T-helper 17 cell (primary cell): ENCODE data around the gene CBX2. TPM values are rescaled to one million over a fixed set of nuclear protein-coding genes. Genes with fewer than 3 reads are reported as not detected.

Source experiments
- ATAC-seq: fragments of 150-1000 bp; cut with Tn5 transposase; 2 replicates; pipeline ENCODE4 v1.10.0; 2021; ENCODE audit warnings: mild to moderate bottlenecking, moderate library complexity
- DNase-seq, 3 donors: peaks; one replicate each; pipeline versions ENCODE4 v3.0.0 to v3.0.0-alpha.2; 2020 to 2021
- H3K9me3 ChIP-seq: one replicate; pipeline ENCODE4 v1.7.0; 2013; ENCODE audit warnings: low read length, mild to moderate bottlenecking; ENCODE audit not compliant: control insufficient read depth, poor library complexity, severe bottlenecking
- H3K27ac Mint-ChIP-seq: one replicate; pipeline ENCODE4 v1.8.0; 2022; ENCODE audit warnings: mild to moderate bottlenecking, moderate library complexity, mixed read lengths
- H3K27me3 Mint-ChIP-seq: one replicate; pipeline ENCODE4 v1.8.0; 2022; ENCODE audit warnings: mixed read lengths
- H3K36me3 Mint-ChIP-seq: one replicate; pipeline ENCODE4 v1.8.0; 2022; ENCODE audit warnings: low read depth, mixed read lengths
- H3K4me1 Mint-ChIP-seq: one replicate; pipeline ENCODE4 v1.8.0; 2022; ENCODE audit warnings: mild to moderate bottlenecking, mixed read lengths
- H3K4me3 Mint-ChIP-seq: one replicate; pipeline ENCODE4 v1.8.0; 2022; ENCODE audit warnings: mild to moderate bottlenecking, moderate library complexity, mixed read lengths
- total RNA-seq, 4 donors: library from RNA in 2 of 4; stranded (reverse) in 2 of 4; gene quantifications; one replicate each; pipeline ENCODE4 v1.2.3 and lab custom pipeline; 2022 to 2026

Gene CBX2
- total RNA-seq, 2 donors from 2014 or later, result 0.18 TPM; not detected in 1

DNA sequence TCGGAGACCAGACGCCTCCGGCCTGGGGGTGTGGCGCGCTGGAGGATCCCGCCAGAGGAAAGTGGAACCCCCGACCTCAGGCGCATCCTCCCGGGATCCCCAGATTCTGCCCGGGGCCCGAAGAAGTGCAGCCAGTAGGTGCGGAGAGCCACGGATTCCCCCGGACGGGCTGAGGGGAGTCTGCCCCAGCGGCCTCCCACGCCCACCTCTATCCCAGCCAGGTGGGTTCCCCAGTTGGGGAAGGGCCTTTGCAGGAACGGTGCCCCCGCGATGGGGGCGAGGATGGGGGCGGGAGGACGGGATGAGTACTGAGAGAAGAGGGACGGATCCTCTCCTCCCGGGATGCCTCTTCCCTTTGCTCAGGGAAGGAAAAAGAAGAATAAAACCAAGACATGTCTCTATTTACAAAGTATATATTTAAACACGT is 13.8 kb downstream of the CBX2 start:
- Mint-ChIP-seq H3K27ac (no peak overlapping the region), H3K4me1 (peaks cover 9% of the 10 kb centered on the region), H3K4me3 (no peak overlapping the region), H3K36me3 (no peaks in the 10 kb centered on the region), H3K27me3 (peaks cover 34% of the 10 kb centered on the region)
- no peak for ATAC-seq
- no peak for DNase-seq
- no peaks in the 10 kb centered on the region for H3K9me3 ChIP-seq

DNA sequence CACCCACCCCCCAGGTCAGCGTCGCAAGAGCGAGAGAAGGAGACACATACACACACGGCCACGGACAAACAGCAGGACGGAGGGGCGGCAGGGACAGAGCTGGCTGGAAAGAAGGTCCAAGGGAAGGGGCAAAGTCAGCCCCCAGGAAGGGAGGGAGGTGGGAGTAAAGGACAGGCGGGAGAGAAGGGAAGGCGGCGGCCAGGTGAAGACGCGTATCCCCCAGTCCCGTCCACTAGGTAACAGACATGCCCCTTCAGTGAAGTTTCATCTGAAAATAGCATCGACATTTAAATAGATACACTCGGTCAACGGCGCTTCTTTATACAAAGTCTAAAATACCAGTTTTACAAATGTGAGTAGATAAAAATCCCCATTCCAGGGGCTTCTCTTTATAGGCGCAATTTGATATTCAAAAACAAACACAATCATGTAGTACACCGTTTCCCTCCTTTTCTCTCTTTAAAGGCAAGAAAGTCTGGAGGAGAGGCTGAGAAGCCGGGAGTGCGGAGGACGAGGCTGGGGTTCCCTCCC is 14.5 kb downstream of the CBX2 start:
- Mint-ChIP-seq H3K4me3 (peak overlapping the region; percentile 49), H3K27me3 (peaks cover 28% of the 10 kb centered on the region), H3K27ac (no peak overlapping the region), H3K36me3 (no peaks in the 10 kb centered on the region), H3K4me1 (peaks cover 13% of the 10 kb centered on the region)
- DNase-seq (no peak), ATAC-seq (no peak)
- no peaks in the 10 kb centered on the region for H3K9me3 ChIP-seq

DNA sequence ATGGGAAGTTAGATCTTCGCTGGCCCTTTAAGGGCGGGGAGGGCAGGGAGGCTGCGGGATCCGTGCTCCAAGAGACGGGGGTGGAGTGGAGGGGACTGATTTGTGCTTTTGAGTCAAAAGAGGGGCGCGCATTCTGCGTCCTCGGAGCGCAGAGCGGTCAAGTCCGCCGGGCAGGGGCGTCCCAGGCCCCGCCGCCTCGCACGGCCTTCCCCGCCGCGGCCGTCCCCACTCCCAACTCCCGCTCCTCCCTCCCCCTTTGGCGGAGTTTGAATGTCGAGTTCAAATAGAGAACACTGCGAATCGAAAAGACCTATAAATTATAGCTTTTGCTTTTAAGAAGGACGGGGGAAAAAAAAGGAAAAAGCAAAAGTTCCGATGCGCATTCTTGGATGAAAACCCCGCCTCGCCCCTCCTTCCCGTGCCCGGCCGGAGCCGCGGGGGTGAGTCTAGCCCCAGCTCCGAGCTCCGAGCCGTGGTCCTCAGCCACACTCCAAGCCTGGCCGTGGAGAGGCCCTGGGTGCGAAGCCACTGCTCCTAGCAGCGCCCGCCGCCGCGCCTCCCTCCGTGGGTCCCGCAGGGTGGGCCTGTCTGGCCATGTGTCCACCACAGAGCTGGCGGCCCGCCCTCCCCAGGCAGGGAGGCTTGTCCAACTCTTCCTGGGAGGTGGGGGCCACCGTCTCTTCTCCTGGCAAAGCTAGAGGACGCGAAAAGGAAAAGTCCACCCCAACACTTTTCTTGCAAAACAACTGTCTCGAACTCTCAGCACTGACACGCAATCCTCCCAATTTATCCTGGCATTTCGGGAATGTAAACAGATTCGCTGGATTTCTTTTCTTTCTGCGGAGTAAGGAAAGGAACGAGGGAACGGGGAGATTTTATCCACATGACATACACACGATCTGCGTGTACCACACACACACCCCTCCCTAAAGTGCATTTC is 15.3 kb downstream of the CBX2 start:
- no peaks in the 10 kb centered on the region for H3K9me3 ChIP-seq
- DNase-seq, result no peak
- Mint-ChIP-seq H3K4me1 (peaks cover 13% of the 10 kb centered on the region), H3K4me3 (no peak overlapping the region), H3K36me3 (no peaks in the 10 kb centered on the region), H3K27me3 (peaks cover 19% of the 10 kb centered on the region), H3K27ac (peak overlapping the region; percentile 34)
- no peak for ATAC-seq

DNA sequence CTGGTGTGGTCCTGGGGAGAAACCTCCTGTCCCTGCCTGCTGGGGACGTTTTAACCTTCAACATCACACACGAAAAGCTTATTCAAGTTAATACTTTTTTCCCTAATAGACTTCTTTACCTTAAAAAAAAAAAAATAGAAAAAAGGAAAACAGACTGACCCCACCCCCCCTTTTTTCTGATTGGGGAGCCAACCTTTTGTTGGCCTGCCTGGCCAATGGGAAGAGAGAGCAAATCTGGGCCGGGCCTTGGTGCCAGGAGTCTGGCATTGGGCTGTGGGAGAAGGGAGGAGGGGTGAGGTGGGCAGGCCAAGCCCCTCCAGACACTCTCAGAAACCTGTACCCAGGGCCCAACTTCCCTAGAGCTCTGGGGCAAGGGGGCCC is 16.0 kb downstream of the CBX2 start:
- no peak for ATAC-seq
- H3K27ac Mint-ChIP-seq, result peak overlapping the region; percentile 34
- peaks cover 19% of the 10 kb centered on the region for H3K4me1 Mint-ChIP-seq
- DNase-seq, result no peak
- H3K27me3 Mint-ChIP-seq, result peaks cover 18% of the 10 kb centered on the region
- H3K4me3 Mint-ChIP-seq, result no peak overlapping the region
- H3K36me3 Mint-ChIP-seq, result no peaks in the 10 kb centered on the region
- peaks cover 2% of the 10 kb centered on the region for H3K9me3 ChIP-seq

DNA sequence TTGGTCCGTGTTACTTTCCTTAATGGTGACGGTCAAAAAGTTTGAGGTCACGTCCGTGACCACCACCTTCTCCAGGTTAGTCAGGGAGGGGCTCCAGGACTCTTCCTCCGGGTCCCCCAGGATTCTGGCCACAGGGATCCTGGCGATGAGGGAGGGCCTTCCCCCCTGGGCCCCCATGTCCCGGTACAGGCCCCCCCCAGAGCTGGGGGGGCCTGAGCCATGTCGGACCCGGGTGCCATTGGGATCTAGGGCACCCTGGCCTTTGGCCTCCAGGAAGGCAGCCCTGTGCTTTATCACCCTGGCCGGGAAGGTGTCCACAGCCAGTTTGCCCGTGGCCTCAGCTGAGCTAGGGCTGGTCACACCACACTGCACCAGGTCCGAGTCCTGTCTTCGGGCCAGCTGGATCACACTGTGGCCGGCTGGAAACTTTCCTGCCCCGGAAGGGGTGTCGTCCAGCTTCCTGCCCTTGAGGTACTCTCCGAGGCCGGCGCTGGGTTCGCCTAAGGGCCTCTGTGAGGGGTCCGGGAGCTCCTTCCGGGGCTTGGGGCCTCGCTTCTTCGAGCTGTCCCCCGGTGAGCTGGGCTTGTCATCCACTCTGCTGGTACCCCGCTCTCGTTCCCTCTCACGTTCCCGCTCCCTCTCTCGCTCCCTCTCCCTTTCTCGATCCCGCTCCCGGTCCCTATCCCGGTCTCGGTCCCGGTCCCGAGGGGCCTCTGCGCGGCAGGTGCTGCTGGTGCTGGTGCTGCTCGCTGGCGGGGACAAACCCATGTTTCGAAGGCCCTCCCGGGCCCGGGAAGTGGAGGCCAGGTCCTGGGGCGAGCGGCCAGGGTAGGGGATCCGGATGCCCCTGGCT is 16.9 kb downstream of the CBX2 start:
- DNase-seq, result no peak
- Mint-ChIP-seq H3K27ac (no peak overlapping the region), H3K4me3 (no peak overlapping the region), H3K27me3 (peaks cover 21% of the 10 kb centered on the region), H3K36me3 (peaks cover 5% of the 10 kb centered on the region), H3K4me1 (peaks cover 22% of the 10 kb centered on the region)
- peaks cover 2% of the 10 kb centered on the region for H3K9me3 ChIP-seq
- no peak for ATAC-seq

DNA sequence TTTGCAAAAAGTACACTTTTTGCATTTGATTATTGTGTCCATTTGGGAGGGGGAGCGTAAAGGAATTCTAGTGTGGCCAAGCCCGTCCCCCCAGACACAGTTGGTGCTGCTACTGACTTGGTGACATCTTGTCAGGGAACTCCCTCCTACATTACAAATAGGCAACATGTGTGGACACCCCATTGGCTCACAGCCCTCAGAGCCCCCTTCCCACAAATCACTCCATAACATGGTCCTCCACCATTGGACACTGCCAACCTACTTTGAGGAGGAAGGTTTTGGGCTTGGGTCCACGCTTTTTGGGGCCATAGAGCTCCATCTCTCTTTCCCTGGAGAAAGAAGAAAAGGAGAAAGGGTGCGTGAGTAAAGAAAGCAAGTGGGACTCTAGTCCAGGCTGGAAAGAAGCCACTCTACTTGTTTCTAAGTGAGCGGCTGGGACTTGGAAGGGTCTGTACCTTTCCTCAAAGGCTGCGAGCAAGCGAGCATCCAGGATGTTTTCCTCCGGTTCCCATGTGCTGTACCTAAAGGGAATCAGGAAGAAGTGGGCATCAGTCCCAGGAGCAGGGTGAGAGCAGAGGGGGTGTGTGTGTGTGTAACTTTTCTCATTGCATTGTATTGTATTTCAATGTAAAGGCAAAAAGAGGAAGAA is 18.0 kb downstream of the CBX2 start:
- DNase-seq (no peak), ATAC-seq (no peak)
- H3K4me1 Mint-ChIP-seq, result peaks cover 27% of the 10 kb centered on the region
- H3K27me3 Mint-ChIP-seq, result peaks cover 29% of the 10 kb centered on the region
- H3K9me3 ChIP-seq, result peaks cover 2% of the 10 kb centered on the region
- H3K4me3 Mint-ChIP-seq, result peak overlapping the region; percentile 87
- H3K36me3 Mint-ChIP-seq, result peaks cover 8% of the 10 kb centered on the region
- no peak overlapping the region for H3K27ac Mint-ChIP-seq

DNA sequence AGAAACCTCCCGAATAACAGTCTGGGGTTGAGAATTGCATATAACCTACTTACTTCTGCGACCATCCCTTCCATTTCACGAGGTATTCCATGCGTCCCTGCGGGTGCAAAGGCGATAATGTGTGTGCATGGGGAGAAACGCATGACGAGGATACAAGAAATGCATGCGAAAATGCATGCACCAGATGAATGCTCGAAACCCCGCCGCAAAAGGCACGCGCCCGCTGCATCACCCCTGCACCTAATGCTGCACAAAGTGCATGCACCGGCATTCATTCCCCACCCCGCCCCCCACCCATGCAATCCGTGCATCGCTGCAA is 18.5 kb downstream of the CBX2 start:
- DNase-seq (no peak), ATAC-seq (no peak)
- H3K27ac Mint-ChIP-seq, result no peak overlapping the region
- H3K36me3 Mint-ChIP-seq, result peaks cover 8% of the 10 kb centered on the region
- peaks cover 27% of the 10 kb centered on the region for H3K4me1 Mint-ChIP-seq
- peaks cover 29% of the 10 kb centered on the region for H3K27me3 Mint-ChIP-seq
- H3K4me3 Mint-ChIP-seq, result peak overlapping the region; percentile 87
- peaks cover 2% of the 10 kb centered on the region for H3K9me3 ChIP-seq

DNA sequence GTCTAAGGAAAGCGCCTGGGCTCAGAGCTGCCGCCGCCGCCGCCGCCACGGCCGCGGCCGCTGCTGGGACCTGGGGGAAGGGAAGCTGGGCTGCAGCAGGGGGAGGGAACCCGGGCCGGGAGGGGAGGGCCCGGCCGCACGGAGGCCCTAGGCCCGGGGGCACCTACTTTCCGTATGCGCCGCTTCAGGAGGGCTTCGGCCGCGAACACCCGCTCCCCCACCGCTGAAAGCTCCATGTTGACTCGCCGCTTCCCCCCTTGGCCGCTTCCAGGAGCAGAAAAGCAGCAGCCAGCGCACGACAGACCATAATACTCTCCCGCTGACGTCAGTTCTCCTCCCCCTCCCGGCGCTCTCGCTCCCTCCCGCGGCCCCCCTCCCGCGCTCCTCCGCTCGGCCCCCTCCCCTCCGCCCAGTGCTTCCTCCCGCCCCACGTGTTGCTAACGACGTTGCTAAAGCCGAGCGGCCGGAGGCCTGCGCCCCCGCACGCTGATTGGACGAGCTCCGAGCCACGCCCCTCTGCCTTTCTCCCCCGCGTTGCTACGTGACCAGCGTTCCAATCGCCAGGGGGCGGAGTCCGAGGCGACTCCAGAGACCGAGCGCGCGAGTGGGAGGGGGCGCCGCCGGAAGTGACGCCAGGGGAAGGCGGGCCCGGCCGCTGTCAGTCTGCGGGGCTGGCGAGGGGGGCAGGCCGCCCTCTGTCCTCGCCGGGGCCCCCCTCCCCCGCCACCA is 19.0 kb downstream of the CBX2 start, which contains the start of gene CBX8:
Gene CBX8 (minus strand): TSS at position 315 of the 729 bp plus-strand sequence. CDS start 79 bp downstream, at position 236.
- Mint-ChIP-seq H3K36me3 (peaks cover 8% of the 10 kb centered on the region), H3K4me3 (peak within 1 kb of the TSS; percentile 87), H3K4me1 (peaks cover 27% of the 10 kb centered on the region), H3K27ac (peak within 1 kb of the TSS; percentile 21), H3K27me3 (peaks cover 31% of the 10 kb centered on the region)
- peak; percentile 95 to 97 (median 95) for DNase-seq
- H3K9me3 ChIP-seq, result peaks cover 2% of the 10 kb centered on the region
- ATAC-seq, result peak; percentile 90

DNA sequence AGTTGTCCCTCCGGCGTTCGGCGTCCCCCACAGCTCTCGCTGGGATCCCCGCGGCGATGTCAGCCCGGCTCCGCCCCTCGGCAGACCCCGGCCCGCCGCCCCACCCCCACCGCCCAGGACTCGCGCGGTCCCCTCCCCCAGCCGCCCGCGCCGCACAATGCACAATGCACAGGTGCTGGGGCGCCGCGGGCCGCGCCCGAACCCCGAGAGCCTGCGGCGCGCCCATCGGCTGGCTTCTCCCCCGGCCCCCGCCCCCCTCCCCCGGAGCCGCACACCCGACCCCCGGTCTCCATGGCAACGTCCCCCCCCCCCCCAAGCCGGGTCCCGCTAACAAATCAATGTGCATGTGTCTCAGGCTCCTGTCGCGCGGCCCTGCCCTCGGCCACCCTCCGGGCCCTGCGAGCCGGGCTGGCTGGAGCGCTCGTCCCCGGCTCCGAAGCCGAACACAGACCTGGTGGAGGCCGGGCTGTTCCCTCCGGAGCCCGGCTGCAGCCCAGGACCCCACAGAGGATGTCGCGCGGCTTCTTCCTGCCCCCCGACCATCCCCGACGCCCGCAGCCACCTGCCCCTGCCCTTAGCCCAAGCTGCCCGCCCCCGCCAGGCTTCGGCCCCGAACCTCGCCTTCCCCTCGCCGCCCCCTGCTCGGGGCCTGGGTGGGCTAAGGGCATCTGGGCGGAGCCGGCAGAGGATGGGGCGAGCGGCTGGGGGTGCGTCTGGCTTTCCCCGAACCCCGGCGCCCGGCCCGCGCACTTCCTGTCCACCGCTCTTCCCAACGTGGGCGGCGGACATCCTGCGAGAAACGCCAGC is 19.7 kb downstream of the CBX2 start:
- ATAC-seq (peak; percentile 29), DNase-seq (no peak)
- peak overlapping the region; percentile 71 for H3K27ac Mint-ChIP-seq
- peaks cover 2% of the 10 kb centered on the region for H3K9me3 ChIP-seq
- peak overlapping the region; percentile 87 for H3K4me3 Mint-ChIP-seq
- H3K36me3 Mint-ChIP-seq, result peaks cover 8% of the 10 kb centered on the region
- peaks cover 29% of the 10 kb centered on the region for H3K27me3 Mint-ChIP-seq
- H3K4me1 Mint-ChIP-seq, result peaks cover 27% of the 10 kb centered on the region

DNA sequence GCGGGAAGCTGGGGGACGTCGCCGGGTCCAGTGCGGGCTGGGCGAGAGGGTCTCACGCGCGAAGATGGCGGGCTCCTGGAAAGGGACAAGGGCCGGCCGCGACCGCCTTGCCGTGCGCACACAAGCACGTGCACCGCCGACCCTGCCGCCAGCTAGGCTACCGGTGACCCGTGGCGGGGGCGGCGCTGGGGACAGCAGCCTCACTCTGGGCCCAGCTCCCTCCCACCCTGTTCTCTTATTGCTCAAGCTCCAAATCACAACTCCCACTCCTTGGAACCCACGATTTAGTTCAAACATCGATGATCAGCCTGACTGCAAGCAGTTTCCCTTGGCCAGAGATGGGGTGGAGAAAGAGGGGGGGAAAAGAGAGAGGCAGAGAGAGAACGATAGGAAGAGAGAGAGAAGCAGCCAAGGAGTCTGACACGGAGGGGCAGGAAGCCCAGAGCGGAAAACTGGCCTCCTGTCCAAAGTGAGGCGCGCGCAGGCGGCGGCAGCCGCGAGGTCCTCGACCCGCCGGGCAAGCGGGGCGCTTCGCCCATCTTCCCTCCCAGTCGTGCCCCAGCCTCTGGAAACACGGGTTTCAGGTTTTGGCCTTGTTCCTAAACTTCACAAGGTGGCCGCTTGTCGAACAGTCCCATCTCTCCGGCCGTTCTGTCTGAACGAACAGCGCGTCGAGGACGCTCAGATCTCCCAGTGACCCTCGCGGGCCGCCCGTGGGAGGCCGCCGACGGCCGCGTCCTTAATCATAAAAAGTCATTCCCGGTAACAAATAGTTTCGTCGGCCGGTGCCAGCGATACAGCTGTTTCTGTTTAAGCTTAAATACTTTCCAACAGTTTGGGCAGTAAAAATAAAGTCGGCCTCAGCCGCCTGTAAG is 20.6 kb downstream of the CBX2 start:
- Mint-ChIP-seq H3K27ac (peak overlapping the region; percentile 71), H3K4me3 (peak overlapping the region; percentile 84), H3K4me1 (peaks cover 27% of the 10 kb centered on the region), H3K27me3 (peaks cover 29% of the 10 kb centered on the region), H3K36me3 (peaks cover 8% of the 10 kb centered on the region)
- H3K9me3 ChIP-seq, result peaks cover 2% of the 10 kb centered on the region
- DNase-seq, result no peak
- ATAC-seq, result no peak

DNA sequence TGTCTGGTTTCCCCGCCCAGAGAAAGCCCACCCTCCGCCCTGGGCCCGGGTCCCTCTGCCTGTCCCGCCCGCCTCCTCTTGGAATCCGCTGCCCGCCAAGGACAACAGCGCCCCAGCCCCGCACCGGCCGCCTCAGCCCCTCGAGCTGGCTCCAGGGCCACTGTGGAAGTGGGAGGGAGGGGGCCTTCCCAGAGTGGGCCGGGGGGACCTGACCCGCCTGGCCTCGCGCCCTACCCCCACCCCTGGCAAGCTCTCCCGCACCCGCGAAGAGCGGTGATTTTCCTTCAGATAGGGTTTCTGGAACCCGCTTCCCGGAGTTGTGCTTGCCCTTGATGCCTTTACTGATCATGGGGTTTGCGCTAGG is 21.2 kb downstream of the CBX2 start:
- peaks cover 2% of the 10 kb centered on the region for H3K9me3 ChIP-seq
- DNase-seq, result no peak
- ATAC-seq, result no peak
- Mint-ChIP-seq H3K4me1 (peaks cover 29% of the 10 kb centered on the region), H3K27ac (peak overlapping the region; percentile 71), H3K27me3 (peaks cover 29% of the 10 kb centered on the region), H3K36me3 (peaks cover 8% of the 10 kb centered on the region), H3K4me3 (peak overlapping the region; percentile 84)
